Mesangial cell (primary cell): Measurements from ENCODE around the gene GNGT1. TPM values are rescaled to one million over a fixed set of nuclear protein-coding genes. Genes with fewer than 3 reads are reported as not detected.

ENCODE experiments used
- total RNA-seq: library from RNA; depleted of rRNA; stranded (reverse); fragments of >200 nt; gene quantifications from 2 replicates; pipeline ENCODE4 v1.2.3, GENCODE V29; 2015

Gene GNGT1
- total RNA-seq, result not detected in 2 replicates

DNA sequence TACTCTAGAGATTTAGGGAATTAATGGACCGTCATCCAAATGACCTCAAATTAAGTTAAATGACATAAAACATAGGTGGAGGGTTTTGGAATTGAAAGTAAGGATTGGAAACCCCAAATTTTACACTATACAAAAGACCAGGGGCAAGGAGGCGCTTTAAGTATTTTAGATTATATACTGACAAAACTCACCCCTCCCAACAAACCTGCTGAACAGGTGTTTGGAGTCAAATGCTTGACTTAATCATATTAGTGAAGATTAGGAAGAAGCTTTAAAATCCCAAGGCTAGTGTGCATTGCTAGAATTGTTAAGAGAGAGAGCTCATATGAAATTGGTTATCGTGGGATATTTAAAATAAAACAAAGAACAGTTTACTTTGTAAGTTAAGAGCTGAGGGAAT lies at the start of gene GNGT1:
Gene GNGT1, plus strand, starts transcription at position 301 of the 400 bp plus-strand sequence. CDS start 180 bp downstream, outside the sequence.

DNA sequence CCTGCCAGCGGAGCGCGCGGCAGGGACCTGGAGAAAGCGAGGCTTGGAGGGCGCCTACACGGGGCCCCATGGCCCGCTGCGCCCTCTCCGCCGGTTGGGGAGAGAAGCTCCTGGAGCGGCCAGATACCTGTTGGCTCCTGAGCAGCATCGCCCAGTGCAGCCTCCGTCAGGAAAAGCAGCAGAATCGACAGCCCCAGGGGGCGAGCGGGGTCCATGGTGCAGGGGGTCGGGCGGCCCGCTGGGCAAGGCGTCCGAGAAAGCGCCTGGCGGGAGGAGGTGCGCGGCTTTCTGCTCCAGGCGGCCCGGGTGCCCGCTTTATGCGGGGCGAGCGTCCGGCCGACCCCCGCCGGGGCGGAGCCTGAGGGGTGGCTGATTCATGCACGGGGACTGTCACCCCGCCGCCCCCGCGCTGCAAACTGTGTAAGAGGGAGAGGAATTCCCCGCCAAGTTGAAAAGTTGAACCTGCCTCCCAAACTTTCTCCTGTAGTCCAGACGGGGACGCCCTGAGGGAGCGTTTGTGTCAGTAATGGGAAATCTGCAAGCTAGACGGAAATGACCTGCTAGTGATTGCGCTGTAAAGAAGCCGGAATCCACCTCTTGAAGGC lies 15.8 kb upstream of the GNGT1 start, which contains the start of gene TFPI2:
Gene TFPI2, minus strand, starts transcription at position 290 of the 605 bp plus-strand sequence. Its CDS starts 75 bp downstream, at position 215.

DNA sequence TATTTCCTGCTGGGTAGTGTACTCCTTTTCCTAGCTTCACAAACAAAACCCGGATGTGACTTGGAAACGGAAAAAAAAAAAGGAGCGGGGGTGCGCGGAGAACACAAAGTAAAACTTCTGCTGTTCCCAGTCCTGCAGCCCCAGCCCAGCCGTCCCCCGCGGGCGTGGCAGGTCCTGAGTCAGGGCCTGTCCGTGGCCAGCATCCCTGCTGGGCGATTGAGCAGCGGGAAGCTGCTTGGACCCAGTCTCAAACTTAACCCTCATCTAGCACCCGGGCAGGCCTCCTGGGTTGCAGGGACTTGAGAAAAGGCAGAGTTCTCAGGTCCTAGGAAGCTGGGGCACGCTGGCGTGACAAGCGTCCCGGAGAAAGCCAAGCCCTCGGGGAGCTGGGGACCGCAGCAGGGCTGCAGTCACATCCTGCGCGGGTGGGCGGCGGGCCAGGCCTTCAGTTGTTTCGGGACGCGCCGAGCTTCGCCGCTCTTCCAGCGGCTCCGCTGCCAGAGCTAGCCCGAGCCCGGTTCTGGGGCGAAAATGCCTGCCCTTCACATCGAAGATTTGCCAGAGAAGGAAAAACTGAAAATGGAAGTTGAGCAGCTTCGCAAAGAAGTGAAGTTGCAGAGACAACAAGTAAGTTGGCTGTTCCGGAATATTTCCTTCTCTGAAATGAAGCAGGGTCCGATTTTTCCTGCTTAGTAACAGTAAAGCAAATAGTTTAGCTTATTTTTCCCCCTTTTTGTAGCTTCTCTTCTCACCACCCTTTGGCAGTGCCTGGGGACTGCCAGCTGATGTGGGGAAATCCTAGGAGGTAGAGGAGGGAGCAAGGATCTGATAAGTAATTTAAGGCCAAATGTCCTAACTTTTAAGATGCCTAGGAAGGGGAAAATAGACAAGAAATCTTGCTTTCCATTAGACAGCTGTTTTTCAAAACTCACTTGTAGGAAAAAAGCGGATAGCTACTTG lies 15.5 kb downstream of the GNGT1 start, which contains the start of gene GNG11:
Gene GNG11, plus strand, starts transcription at position 129 of the 960 bp plus-strand sequence. Its CDS starts 403 bp downstream, at position 532.

Other genes with a start within 250 kb of the GNGT1 start
- gene TFPI2, start 15.8 kb upstream of the GNGT1 start, total RNA-seq, result 15.0 and 126 TPM in 2 replicates
- gene GNG11, start 15.2 kb downstream of the GNGT1 start, total RNA-seq, result 16.4 and 22.0 TPM in 2 replicates
- 16.6 and 18.7 TPM in 2 replicates for gene BET1, start 97.8 kb downstream of the GNGT1 start, total RNA-seq